Caki2 (cell line): ENCODE data around the gene XYLT2. TPM values are rescaled to one million over a fixed set of nuclear protein-coding genes. Genes with fewer than 3 reads are reported as not detected.
A peak's percentile ranks its signal among the peaks of the same experiment; 100 is the strongest.
"Not testable (repeated sequence)": the region's sequence is repeated elsewhere in the genome, so short reads cannot be mapped to it uniquely, and the experiment has no call there.

Experiments used
- DNase-seq: peaks from one replicate; pipeline ENCODE4 v3.0.0-alpha.2; 2015; ENCODE audit warnings: low read depth
- in situ Hi-C: cut with HindIII; loops from 2 replicates; pipeline ENCODE4 v1.10.0; 2016; ENCODE audit warnings: low sequenced_read_pairs, low pct_unique_long_range_greater_than_20kb, mixed read lengths
- total RNA-seq: library from RNA; depleted of rRNA; stranded (reverse); fragments of >200 nt; shearing (Covaris generic); gene quantifications from 2 replicates; pipeline ENCODE4 v1.2.3, GENCODE V29; 2014; ENCODE audit warnings: low replicate concordance; rRNA removed

Gene XYLT2
- total RNA-seq, result 39.4 and 53.5 TPM in 2 replicates

DNA sequence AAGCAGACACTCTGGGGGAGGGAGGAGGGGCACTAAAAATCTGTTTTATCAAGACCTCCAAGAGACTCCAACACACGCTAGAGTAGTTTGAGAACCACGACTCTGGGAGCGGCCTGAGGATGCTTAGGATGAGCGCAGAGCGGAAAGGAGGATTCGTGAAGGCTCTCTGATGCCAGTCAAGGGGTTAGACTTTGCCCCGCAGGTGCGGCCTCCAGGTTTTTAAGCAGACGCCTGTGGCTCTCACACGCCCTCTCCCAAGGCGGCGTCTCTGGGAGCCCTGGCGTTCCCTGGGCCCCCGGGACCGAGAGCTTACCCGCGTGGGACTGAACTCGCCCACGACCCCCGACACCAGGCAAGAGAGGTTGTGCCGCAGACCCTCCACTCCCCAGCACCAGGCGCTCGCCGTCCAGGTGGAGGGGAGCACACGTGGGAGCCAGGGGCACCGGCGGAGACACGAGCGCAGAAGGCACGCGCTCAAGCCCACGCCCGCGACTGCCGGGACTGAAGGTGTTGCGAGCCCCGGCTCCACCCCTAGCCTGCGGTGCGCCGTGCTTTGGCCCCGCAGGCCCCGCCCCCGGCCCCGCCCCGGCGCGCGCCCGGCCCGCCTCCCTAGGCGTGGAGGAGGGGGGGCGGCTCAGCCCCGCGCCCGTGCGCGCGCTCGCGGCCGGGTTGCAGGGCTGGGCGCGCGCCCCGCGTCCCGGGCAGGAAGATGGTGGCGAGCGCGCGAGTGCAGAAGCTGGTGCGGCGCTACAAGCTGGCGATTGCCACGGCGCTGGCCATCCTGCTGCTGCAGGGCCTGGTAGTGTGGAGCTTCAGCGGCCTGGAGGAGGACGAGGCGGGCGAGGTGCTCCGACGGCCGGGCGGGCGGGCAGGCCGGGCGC, at the start of gene XYLT2:
XYLT2 (plus strand) TSS at position 695 of the 881 bp plus-strand sequence; CDS start at position 710, 15 bp downstream.
- in situ Hi-C loops, result no loop called here
- DNase-seq, result peak; percentile 75

DNA sequence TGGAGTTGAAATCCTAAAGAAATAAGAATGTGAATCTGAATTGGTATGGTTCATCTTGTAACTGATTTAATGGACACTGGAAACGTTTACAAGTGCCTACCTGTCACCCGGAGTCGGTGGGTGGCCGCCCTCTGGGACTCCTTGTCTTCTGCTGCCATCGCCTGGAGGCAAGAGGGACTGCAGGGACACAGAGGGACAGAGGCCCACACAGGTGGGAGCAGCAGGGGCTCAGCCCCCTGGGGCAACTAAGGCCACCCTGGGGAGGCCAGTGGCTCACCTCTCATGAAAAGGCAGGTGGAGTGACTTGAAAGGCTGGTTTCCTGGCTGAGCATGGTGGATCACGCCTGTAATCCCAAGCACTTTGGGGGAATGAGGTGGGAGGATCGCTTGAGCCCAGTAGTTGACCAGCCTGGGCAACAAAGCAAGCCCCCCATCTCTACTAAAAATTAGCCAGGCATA, 48.5 kb upstream of the XYLT2 start:
- peak; percentile 53 for DNase-seq
- in situ Hi-C loops, result no loop called here

DNA sequence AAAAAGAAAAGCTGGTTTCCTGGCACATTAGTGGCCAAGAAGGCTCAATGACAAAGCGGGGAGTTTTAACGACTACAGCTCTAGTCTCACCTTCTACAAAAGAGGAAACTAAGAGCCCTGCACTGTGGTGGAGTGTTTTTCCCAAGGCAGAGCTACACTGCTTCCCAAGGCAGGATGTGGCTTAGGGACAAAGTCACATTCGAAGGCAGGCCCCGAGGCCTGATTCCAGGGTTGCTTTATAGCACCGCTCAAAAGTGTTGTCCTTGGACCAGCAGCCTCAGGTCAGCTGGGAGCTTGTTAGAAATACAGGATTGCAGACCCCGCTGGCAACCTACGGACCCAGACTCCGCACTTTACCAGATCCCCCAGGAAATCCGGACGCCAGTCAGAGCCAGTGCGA, 47.9 kb upstream of the XYLT2 start:
- no peak for DNase-seq
- in situ Hi-C loops, result no loop called here

DNA sequence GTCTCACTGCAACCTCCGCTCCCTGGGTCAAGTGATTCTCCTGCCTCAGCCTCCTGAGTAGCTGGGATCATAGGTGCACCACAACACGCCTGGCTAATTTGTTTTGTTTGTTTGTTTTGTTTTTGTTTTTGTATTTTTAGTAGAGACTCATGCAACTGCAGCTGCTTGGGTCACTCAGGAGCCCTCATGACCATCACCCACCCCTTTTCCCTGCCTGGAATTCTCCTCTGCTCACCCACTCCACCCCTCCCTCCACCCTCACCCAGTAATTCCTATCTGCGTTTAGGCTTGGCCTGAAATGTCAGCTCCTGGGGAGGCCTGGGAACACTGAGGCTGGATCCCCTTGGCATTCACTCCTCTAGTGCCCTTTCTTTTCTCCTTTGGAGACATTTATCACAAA, 46.1 kb upstream of the XYLT2 start:
- in situ Hi-C loops, result no loop called here
- DNase-seq, result no peak

DNA sequence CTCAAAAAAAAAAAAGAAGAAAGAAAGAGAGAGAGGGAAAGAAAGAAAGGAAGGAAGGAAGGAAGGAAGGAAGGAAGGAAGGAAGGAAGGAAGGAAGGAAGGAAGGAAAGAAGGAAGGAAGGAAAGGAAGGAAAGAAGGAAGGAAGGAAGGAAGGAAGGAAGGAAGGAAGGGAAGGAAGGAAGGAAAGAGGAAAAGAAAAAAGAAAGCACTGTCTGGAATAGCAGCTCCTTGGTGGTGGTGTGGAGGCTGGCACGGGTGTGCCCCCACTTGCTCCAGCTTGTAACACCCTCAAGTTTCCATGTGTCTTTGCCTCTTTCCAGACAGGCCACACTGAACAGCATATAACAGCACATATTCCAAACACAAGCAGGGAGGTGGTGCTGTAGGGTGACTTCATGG, 45.1 kb upstream of the XYLT2 start:
- DNase-seq, in situ Hi-C loops: not testable (repeated sequence)

DNA sequence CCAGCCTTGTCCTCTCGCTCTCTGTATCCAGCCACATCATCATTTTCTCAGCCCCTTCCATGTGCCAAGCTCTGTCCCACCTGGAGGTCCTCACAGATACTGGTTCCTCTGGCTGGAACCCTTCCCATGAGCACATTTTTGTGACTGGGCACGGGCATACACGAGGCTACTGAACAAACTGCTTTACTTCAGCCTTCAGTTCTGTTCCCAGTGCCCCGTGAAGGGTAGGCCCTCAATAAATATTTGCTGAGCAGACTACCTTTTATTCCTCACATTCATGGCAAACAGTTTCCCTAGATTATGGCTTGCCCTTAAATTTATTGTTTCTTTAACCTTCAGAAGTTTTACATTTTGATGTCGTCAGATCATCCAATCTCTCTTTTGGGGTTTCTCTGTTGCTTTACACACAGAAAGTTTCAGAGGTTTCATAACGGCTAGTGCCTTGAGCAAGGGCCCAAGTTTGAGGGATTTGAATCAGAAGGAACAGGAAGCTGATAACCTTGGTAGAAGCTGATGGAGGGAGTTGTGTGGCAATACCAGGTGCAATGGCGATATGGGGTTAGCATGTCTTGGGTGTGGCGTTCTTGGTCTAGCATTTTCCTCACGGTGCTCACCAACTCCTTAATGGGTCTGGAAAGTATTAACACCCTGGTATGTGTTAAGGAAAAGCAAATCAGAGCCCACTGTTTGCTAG, 43.9 kb upstream of the XYLT2 start:
- in situ Hi-C loops, result no loop called here
- no peak for DNase-seq

DNA sequence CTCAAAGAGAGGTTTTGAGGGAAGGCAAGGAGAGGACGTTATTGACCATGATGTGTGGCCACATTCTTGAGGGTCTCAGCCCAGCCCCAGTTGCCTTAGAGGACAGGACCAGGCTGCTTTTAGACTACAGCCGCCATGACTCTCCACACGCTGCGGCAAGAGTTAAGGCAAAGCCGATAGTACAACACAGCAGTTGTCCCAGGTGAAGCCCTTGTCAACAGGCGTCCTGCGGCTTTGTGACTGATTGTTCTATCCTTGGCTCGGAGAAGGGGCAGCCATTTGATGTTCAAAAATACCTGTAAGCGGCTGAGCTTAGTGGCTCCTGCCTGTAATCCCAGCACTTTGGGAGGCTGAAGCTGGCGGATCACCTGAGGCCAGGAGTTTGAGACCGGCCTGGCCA, 42.9 kb upstream of the XYLT2 start:
- in situ Hi-C loops, result no loop called here
- no peak for DNase-seq

DNA sequence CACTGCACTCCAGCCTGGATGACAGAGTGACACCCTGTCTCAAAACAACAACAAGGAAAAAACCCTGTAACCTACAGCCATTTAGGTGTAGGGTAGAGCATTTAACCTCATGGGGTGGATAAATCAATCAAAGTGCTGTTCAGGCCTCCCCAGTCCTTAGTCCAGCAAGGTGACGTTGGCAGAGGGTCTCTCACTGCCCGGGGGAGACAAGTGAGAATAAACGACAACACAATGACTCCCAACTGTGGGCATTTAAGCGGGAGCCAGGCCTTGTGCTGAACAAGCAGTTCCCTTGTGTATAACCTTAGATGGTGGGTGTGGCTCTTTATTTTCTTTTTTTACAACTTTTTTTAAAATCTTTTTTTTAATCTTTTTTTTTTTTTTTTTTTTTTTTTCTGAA, 42.3 kb upstream of the XYLT2 start:
- no peak for DNase-seq
- in situ Hi-C loops, result no loop called here

DNA sequence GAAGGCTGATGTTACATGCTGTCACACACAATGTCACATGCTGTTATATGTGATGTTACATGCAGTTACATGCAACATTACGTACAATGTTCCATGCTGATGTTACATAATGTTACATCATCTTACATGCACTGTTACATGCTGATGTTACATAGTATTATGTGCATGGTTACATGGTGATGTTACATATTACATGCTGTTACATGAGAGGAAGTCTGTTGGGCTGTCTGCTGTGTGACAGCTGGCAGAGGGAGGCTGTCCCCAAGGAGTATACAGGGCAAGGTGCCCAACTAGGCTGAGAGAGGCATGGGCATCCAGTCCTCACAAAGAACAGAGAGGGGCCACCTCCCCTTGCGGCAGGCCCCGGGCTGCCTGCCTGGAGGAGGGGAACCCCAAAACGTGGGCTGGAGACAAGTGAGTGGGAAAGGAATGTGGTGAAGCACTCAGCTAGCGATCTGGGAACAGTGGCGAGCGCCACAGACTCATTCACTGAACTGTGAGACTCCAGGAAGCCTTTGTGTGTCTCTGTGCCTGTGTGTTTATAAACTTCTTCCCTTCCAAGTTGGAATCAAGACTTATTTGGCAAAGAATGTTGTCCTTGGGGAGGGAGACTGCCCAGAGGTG, 41.0 kb upstream of the XYLT2 start:
- in situ Hi-C loops, result no loop called here
- DNase-seq, result no peak

DNA sequence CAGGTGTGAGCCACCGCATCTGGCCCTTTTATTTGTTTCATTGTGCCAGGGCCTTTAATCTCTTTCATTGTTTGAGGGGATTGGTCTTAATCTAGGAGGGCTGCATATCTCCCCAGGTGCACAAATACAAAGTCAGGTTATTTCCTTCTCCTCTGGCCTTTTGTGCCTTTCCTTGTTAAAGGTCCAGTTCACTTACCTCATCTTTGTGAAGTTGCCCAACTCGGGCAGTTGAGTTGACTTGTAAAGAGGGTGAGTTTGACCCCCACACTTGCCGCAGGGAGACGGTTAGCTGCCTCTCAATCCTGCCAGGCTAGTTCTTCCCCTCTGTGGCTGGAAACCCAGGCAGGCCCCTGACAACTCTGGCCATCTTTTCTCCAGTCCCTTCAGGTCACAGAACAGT, 38.3 kb upstream of the XYLT2 start:
- DNase-seq, result no peak
- in situ Hi-C loops, result no loop called here

DNA sequence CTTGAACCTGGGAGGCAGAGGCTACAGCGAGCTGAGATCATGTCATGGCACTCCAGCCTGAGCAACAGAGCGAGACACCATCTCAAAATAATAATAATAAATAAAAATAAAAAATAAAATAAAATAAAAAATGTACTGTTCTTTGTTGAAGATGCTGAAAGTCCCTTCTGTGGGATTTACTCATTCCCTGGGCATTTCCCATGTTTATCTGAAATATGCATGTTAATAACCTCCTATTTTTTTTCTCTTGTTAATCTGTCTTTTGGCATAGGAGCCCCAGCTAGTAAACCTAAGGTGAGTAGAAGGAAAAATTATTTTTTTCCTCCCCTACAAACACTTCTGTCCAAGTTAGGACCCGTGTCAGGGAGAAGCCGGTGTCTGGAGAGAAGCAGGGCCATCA, 37.3 kb upstream of the XYLT2 start:
- in situ Hi-C loops, result no loop called here
- DNase-seq, result no peak

DNA sequence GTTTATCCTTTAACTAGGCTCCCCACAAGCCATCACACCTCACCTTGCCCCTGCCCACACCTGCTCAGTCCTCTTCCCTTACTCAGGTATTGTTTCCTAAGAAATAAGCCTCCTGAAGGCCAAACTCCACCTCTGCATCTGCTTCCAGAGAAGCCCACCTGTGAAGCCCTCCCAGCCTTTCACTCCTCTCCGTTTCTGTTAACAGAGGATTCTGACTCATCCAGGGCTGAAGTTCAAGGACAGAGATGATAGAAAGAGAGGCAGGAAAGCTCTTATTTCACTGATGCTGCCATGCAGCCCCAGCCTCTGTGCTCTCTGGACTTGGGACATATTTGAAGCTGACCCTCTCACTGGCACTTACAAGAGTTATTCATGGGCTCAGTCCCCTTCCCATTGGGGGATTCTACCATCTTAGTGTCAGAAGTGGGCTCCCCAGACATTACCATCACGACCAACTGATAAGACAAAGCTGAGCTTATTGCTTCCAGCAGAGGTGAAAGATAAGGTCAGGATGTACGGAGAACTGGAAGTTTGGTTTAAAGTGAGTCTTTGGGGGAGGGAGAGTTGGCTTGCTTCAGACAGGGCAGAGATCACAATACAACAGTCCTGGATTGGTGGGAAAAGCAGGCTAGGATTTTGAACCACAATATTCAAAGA, 35.3 kb upstream of the XYLT2 start:
- DNase-seq, result no peak
- in situ Hi-C loops, result no loop called here

DNA sequence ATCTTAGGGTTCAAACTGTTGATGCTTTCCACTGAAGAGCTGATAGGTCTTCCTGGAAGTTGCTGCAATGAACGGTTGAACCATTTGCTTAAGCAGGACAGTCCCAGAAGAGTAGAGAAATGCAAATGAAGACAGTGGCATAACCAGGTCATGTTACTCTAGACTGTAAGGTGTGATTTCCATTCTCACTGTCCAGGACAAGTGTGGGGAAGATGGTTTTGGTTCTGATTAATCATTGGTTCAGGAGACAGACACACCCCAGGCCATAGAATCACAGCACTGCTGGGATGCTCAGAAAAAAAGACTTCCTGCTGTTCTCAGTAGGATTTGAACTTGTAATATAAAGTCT, 34.8 kb upstream of the XYLT2 start:
- in situ Hi-C loops, result no loop called here
- DNase-seq, result no peak

DNA sequence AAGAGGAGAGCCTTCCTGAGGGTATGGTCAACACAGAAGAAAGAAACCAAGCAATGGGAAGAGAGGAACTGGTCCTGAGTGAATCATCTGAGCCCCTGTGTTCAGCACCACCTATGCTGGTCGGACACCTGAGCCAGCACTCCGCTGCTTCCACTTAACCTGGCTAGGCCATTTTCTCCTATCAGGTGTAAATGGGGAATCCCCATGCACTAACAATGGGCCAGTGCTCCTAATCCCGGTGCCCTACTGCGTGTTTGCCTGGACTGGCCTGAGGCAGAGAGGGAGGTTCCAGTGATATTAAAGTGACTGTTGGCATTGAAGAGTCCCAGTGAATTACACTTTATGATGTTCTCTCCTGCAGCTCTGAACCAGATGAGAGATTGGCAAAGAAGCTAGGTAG, 34.4 kb upstream of the XYLT2 start:
- in situ Hi-C loops, result no loop called here
- DNase-seq, result no peak

DNA sequence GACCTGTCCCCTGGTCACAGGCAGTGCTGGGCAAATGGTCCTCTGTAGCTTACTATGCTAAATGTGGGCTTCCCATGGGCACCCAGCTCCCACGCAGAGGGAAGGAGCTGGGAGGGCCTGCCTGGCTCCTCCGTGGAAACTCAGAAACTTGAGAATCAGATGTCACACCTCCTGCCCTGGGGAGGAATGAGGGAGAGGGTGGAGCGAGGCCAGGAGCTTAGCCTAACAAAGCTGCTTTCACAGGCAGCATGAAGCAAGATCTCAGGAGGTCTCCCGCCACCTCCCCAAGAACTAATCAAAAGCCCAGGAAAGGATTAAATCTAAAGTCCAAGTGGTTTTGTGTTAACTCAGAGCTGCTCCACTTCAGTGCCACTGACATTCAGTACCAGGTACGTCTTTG, 33.6 kb upstream of the XYLT2 start:
- DNase-seq, result no peak
- in situ Hi-C loops, result no loop called here

DNA sequence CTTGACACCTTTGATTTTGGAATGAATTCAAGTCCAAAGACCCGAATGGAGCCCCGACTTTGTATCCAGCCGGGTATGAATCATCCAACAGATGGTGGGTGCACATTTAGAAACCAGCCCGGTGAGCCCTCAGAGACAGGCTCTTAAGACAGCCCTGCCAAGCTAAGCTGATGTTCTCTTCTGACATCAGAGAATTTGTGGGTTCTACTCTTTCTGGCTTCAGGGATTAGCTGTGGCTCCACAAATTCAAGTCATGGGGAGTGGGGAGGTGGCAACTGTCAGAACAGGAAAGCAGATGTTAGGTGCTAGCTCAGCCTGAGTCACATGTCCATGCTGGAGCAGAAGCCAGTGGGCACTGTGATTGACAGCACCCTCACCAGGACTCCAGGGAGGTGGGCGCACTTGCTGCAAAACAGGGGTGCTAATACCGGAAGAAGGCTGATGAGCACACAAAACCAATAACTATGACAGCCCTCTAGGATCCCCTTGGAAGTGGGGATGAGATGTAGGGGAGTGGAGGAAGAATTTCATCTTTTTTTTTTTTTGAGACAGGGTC, 31.4 kb upstream of the XYLT2 start:
- DNase-seq, result no peak
- in situ Hi-C loops, result no loop called here

DNA sequence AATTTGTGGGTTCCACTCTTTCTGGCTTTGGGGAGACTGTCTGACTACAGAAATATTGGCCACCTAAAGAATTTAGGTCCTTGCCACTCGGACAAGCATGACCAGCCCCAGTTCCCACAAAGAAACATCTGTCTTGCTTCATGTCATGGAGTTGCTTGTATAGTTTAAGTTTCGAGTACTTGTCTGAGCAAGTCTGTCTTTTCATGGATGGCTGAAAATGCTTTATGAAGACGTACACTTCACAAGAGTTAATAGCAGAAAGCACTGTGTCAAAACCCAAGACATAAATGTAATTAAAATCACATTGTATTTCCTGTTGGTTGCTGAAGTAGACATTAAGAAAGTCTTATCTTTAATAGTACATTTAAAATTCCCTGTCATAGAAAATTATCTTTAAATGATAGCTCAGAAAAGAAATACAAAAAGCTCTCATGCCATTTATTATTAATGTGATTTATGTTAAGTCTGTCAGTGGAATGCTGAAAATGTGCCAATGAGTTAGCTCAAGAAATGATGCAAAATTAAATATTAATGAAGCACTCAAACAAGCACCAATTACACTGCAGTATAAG, 29.8 kb upstream of the XYLT2 start:
- in situ Hi-C loops, result no loop called here
- no peak for DNase-seq

DNA sequence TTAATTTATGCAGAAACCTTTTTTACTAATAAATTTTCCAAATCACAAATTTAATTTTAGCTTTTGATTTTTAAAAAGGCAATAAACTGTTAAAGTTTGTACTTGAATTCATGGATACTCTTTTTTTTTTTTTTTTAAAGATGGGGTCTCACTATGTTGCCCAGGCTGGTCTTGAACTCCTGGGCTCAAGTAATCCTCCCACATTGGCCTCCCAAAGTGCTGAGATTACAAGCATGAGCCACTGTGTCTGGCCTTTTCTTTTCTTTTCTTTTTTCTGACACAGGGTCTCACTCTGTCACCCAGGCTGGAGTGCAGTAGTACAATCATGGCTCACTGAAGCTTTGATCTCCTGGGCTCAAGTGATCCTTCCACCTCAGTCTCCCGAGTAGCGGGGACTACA, 29.3 kb upstream of the XYLT2 start:
- DNase-seq, in situ Hi-C loops: not testable (repeated sequence)
